ENCODE data around the gene POR. TPM values are rescaled to one million over a fixed set of nuclear protein-coding genes. Genes with fewer than 3 reads are reported as not detected.

POR gene
- total and polyA plus RNA-seq, 2 experiments from 2014 or later, result 87.9 to 97.9 TPM

DNA sequence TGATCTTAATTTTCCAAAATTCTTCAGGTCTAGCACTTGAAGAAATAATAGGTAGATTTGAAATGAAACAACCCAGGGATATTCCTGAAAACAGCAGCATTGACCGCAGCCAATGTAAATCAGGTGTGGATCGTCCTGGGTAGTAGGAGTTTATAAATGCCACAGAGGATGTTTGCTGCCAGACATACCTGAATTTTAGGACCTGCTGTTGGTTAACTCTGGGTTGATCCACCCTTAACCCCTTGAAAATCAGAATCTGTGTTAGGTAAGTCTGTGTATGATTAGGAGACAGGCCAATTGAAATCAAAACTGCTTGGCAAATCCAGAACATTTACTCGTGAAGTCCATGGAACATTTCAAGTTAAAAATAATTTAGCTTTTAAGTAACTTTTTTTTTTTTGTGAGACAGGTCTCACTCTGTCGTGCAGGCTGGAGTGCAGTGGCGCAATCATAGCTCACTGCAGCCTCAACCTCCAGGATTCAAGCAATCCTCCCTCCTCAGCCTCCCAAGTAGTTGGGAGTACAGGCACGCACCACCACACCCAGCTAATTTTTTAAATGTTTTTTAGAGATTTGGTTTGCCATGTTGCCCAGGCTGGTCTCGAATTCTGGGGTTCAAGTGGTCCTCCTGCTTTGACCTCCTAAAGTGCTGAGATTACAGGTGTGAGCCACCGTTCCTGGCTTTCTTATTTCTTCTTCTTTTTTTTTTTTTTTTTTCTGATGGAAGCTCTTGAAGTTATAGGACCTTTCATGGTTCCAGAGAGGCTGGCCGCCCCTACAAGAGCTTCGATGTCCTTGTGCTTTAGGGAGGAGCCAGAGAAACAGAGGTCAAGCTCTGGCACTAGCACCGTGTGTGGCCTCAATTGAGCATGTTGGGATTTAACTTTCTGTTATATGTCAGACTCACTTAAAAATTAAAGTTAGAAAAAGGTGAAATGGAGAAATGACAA, 2.0 kb downstream of the POR start:
- TF ChIP-seq, protein P1, sequence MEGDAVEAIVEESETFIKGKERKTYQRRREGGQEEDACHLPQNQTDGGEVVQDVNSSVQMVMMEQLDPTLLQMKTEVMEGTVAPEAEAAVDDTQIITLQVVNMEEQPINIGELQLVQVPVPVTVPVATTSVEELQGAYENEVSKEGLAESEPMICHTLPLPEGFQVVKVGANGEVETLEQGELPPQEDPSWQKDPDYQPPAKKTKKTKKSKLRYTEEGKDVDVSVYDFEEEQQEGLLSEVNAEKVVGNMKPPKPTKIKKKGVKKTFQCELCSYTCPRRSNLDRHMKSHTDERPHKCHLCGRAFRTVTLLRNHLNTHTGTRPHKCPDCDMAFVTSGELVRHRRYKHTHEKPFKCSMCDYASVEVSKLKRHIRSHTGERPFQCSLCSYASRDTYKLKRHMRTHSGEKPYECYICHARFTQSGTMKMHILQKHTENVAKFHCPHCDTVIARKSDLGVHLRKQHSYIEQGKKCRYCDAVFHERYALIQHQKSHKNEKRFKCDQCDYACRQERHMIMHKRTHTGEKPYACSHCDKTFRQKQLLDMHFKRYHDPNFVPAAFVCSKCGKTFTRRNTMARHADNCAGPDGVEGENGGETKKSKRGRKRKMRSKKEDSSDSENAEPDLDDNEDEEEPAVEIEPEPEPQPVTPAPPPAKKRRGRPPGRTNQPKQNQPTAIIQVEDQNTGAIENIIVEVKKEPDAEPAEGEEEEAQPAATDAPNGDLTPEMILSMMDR (IDR thresholded peaks at IDR 0.05; ENCODE audit: low read depth, low read length), result no peak
- Histone ChIP-seq H3K27ac (no peak overlapping the region), H3K9me3 (ENCODE audit: low read depth) (no peaks in the 10 kb centered on the region), H3K36me3 (no peaks in the 10 kb centered on the region), H3K27me3 (no peaks in the 10 kb centered on the region), H3K4me3 (no peak overlapping the region), H3K4me1 (ENCODE audit: low read depth) (peaks cover 3% of the 10 kb centered on the region)
- DNase-seq (ENCODE audit: low read depth in 1 of 2, low spot score in 1 of 2), result no peak

DNA sequence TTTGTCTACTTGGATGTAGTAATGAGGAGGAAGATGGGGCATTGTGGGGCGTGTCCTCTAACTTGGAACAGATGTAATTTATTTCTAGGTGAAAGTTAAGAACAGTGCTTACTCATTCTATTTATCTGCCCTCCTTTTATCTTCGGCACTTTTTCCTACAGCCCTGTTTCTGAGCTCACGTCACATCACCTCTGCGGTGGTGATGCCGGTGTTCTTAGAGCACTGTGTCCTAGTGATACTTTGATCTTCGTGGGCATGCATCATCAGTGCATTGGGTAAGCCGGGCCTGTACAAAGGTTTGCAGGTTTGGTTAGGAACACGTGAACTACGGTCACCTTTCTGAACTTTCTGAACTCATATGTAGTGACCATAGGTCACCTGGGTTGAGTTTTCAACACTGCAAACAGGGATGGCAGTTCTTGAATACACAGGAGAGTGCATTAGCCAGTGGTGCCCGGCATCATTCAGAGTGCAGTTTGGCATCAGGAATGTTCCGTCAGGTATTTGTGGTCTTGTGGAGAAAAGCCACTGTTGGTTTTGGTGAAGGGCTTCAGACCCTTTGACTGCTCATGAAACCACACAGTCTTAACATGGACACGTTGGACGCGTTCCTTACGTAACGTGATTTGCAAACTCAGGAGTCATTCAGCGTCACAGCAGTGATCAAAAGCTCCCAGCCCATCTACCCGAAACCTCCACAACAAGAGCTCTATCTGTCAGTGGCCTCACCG, 5.6 kb downstream of the POR start:
- Histone ChIP-seq H3K9me3 (ENCODE audit: low read depth) (no peaks in the 10 kb centered on the region), H3K27me3 (no peaks in the 10 kb centered on the region), H3K4me1 (ENCODE audit: low read depth) (peaks cover 4% of the 10 kb centered on the region), H3K27ac (no peak overlapping the region), H3K4me3 (no peak overlapping the region), H3K36me3 (no peaks in the 10 kb centered on the region)
- TF ChIP-seq, protein P1 (IDR thresholded peaks at IDR 0.05; ENCODE audit: low read depth, low read length), result no peak
- DNase-seq (ENCODE audit: low read depth in 1 of 2, low spot score in 1 of 2), result peak in 1 of 2 donors; percentile 83

DNA sequence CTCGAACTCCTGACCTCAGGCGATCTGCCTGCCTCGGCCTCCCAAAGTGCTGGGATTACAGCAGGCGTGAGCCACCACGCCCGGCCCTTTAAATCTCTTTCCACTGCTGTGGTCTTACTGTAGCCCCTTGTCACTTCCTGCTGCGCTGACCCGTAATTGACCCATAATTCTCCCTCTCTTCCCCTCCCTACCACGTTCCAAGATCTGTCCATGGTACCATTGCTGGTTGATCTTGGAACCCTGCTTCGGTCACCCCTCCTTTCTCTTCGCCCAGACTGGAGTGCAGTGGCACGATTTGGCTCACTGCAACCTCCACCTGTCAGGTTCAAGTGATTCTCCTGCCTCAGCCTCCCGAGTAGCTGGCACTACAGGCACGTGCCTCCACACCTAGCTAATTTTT, 6.5 kb downstream of the POR start:
- Histone ChIP-seq H3K4me3 (no peak overlapping the region), H3K4me1 (ENCODE audit: low read depth) (peaks cover 4% of the 10 kb centered on the region), H3K36me3 (no peaks in the 10 kb centered on the region), H3K27ac (no peak overlapping the region), H3K9me3 (ENCODE audit: low read depth) (no peaks in the 10 kb centered on the region), H3K27me3 (no peaks in the 10 kb centered on the region)
- TF ChIP-seq, protein P1 (IDR thresholded peaks at IDR 0.05; ENCODE audit: low read depth, low read length), result no peak
- peak; percentile 41 to 46 for DNase-seq (ENCODE audit: low read depth in 1 of 2, low spot score in 1 of 2)

DNA sequence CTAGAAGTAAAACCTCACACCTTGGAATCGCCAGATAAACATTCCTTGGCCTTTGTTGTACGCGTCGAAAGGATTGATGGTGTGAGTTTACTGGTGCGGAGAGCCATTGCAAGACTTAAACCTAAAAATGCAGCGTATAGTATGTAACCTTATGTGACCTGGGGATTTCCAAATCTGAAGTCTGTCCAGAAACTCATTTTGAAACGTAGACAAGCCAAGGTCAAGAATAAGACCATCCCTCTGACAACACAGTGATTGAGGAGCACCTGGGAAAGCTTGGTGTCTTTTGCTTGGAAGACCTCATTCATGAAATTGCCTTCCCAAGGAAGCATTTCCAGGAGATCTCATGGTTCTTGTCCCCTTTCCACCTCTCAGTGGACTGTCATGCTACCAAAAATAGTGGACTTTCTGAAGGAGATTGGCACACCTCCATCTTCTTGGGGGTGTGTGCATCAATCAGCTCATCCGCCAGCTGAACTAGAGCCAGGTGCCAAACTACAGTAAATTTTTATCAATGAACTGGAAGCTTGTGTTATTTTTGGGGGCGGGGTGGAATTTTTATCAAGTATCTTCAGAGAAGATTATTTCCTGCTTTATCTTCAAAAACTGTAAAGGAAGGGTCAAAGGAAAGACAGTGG, 8.1 kb downstream of the POR start:
- no peaks in the 10 kb centered on the region for H3K27me3 ChIP-seq
- H3K36me3 ChIP-seq, result no peaks in the 10 kb centered on the region
- no peak for DNase-seq (ENCODE audit: low read depth in 1 of 2, low spot score in 1 of 2)
- no peak overlapping the region for H3K27ac ChIP-seq
- H3K4me3 ChIP-seq, result no peak overlapping the region
- TF ChIP-seq, protein P1 (IDR thresholded peaks at IDR 0.05; ENCODE audit: low read depth, low read length), result no peak
- no peaks in the 10 kb centered on the region for H3K9me3 ChIP-seq (ENCODE audit: low read depth)
- H3K4me1 ChIP-seq (ENCODE audit: low read depth), result peaks cover 4% of the 10 kb centered on the region

DNA sequence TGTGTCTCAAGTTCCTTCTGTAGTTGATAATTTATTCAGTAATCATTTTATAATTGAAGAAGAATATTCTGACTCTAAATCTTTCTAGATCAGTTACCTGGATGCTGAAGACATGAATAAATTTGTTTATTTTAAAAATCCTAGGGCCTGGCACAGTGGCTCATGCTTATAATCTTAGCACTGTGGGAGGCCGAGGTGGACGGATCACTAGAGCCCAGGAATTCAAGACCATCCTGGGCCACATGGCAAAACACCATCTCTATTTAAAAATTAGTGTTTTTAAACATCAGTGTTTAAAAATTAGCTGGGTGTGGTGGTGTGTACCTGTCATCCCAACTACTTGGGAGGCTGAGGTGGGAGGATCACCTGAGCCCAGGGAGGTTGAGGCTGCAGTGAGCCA, 9.3 kb downstream of the POR start:
- no peaks in the 10 kb centered on the region for H3K27me3 ChIP-seq
- DNase-seq (ENCODE audit: low read depth in 1 of 2, low spot score in 1 of 2), result no peak
- TF ChIP-seq, protein P1 (IDR thresholded peaks at IDR 0.05; ENCODE audit: low read depth, low read length), result no peak

More for the DNA sequence above, 9.3 kb downstream of the POR start:
- no peak overlapping the region for H3K27ac ChIP-seq
- H3K36me3 ChIP-seq, result no peaks in the 10 kb centered on the region
- no peaks in the 10 kb centered on the region for H3K9me3 ChIP-seq (ENCODE audit: low read depth)
- H3K4me1 ChIP-seq (ENCODE audit: low read depth), result peaks cover 4% of the 10 kb centered on the region
- no peak overlapping the region for H3K4me3 ChIP-seq
